Measurements from ENCODE around the gene ZNF304. TPM values are rescaled to one million over a fixed set of nuclear protein-coding genes. Genes with fewer than 3 reads are reported as not detected.

ZNF304 gene
- total RNA-seq, 4 donors from 2014 or later = 0.40 to 4.2 (median 3.5) TPM

DNA sequence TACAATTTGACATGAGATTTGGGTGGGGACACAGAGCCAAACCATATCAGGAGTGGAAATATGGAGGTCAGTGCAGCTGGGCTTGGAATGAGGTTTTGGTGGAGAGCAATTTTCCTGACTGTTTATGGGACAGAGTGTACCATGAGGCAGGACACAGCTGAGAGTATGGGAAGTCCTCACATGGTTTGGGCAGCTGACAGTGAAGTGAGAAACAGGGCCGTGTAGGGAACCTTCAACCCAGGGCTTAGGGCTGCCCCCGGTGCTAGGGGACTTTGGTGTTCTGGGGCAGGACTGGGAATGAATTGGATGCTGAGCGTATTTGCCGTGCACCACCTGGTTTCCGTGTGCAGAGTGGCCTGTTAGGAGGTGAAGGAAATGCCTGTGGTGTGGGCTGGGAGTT lies 44.6 kb downstream of the ZNF304 start:
- H3K27me3 ChIP-seq = no peaks in the 10 kb centered on the region
- in situ Hi-C loops (cut with MboI; ENCODE audit: low pct_ligation_motif_present in 1 of 4, low pct_unique_long_range_greater_than_20kb in 1 of 4, low sequenced_read_pairs in 3 of 4) = no loop called here
- H3K4me3 ChIP-seq = no peak overlapping the region
- no peak for DNase-seq
- peaks cover 0 to 50% (median 19%) of the 10 kb centered on the region in 4 donors for H3K36me3 ChIP-seq
- 80 to 93% methylated on average over 2 to 5 of the region's 5 CpGs for WGBS, 2 donors (ENCODE audit: low coverage in 1 of 2)
- intact Hi-C loops (cut with DNase I; ENCODE audit: low total_unique reads) = no loop called here
- TF ChIP-seq, protein P1, sequence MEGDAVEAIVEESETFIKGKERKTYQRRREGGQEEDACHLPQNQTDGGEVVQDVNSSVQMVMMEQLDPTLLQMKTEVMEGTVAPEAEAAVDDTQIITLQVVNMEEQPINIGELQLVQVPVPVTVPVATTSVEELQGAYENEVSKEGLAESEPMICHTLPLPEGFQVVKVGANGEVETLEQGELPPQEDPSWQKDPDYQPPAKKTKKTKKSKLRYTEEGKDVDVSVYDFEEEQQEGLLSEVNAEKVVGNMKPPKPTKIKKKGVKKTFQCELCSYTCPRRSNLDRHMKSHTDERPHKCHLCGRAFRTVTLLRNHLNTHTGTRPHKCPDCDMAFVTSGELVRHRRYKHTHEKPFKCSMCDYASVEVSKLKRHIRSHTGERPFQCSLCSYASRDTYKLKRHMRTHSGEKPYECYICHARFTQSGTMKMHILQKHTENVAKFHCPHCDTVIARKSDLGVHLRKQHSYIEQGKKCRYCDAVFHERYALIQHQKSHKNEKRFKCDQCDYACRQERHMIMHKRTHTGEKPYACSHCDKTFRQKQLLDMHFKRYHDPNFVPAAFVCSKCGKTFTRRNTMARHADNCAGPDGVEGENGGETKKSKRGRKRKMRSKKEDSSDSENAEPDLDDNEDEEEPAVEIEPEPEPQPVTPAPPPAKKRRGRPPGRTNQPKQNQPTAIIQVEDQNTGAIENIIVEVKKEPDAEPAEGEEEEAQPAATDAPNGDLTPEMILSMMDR (IDR thresholded peaks at IDR 0.05) = no peak
- TF ChIP-seq POLR2A (IDR thresholded peaks at IDR 0.05) = no peak
- TF ChIP-seq EP300 (IDR thresholded peaks at IDR 0.05; ENCODE audit: low read depth) = no peak
- TF ChIP-seq POLR2AphosphoS5 (IDR thresholded peaks at IDR 0.05) = no peak
- H3K9me3 ChIP-seq = peaks cover 16 to 33% of the 10 kb centered on the region in 2 donors
- no peak overlapping the region for H3K27ac ChIP-seq
- H3K4me1 ChIP-seq = peaks cover 0 to 8% (median under 1%) of the 10 kb centered on the region in 4 donors

DNA sequence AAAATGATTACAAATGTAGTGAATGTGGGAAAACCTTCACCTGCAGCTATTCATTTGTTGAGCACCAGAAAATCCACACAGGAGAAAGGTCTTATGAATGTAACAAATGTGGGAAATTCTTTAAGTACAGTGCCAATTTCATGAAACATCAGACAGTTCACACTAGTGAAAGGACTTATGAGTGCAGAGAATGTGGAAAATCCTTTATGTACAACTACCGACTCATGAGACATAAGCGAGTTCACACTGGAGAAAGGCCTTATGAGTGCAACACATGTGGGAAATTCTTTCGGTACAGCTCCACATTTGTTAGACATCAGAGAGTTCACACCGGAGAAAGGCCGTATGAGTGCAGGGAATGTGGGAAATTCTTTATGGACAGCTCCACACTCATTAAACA lies 47.8 kb downstream of the ZNF304 start:
- H3K27ac ChIP-seq = no peak overlapping the region
- no peak for DNase-seq
- H3K9me3 ChIP-seq = peaks cover 16 to 30% of the 10 kb centered on the region in 2 donors
- WGBS, 2 donors (ENCODE audit: low coverage in 1 of 2) = 97 to 98% methylated on average over 5 of the region's 5 CpGs
- intact Hi-C loops (cut with DNase I; ENCODE audit: low total_unique reads) (no loop called here), in situ Hi-C loops (cut with MboI; ENCODE audit: low pct_ligation_motif_present in 1 of 4, low pct_unique_long_range_greater_than_20kb in 1 of 4, low sequenced_read_pairs in 3 of 4) (no loop called here)
- H3K4me1 ChIP-seq = no peaks in the 10 kb centered on the region
- peaks cover 0 to 49% (median 21%) of the 10 kb centered on the region in 4 donors for H3K36me3 ChIP-seq
- no peak overlapping the region for H3K4me3 ChIP-seq
- TF ChIP-seq POLR2A (IDR thresholded peaks at IDR 0.05) (no peak), EP300 (IDR thresholded peaks at IDR 0.05; ENCODE audit: low read depth) (no peak), POLR2AphosphoS5 (IDR thresholded peaks at IDR 0.05) (no peak)
- H3K27me3 ChIP-seq = no peaks in the 10 kb centered on the region

DNA sequence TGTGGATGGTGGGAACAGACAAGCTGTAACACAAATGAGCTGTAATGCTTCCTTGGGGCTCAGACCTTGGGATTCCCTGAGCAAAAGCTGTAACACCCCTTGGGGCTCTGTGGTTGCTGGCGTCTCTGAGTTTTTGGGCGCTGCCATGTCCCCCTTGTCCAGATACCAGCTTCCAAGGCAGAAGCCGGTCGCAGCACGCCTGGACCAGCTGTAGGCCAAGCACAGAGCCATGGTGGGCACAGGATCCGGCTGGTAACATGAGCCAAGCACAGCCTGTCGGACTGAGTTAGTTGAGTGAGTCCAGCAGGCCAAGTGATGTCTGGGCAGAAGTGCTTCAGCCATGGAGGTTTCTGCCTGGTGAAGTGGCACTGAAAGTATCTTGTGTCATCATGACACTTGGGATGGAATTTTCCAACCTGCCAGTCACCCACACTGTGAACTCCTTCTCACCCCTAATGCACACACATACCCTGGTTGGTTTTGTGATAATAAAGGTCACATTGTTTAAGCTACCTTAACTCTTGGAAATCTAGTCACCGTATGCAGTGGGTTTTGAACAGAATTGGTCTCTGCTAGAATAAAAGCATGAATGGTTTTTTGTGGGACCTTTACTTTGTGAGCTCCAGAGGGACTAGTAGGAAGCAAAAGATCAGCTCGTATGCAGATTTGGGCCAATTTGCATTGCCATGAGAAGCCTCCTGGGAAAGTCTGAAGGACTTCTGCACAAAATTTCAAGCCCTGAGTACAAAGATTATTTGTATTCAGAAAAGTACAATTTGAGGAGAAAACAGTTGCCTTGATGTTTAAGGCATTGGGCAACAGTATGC lies 52.9 kb downstream of the ZNF304 start:
- no peak for DNase-seq
- intact Hi-C loops (cut with DNase I; ENCODE audit: low total_unique reads) (no loop called here), in situ Hi-C loops (cut with MboI; ENCODE audit: low pct_ligation_motif_present in 1 of 4, low pct_unique_long_range_greater_than_20kb in 1 of 4, low sequenced_read_pairs in 3 of 4) (no loop called here)
- H3K4me1 ChIP-seq = no peaks in the 10 kb centered on the region
- H3K27ac ChIP-seq = no peak overlapping the region
- peaks cover 0 to 13% of the 10 kb centered on the region in 2 donors for H3K9me3 ChIP-seq
- H3K27me3 ChIP-seq = no peaks in the 10 kb centered on the region
- no peak overlapping the region for H3K4me3 ChIP-seq
- peaks cover 0 to 13% (median 4%) of the 10 kb centered on the region in 4 donors for H3K36me3 ChIP-seq
- 71 to 95% methylated on average over 1 to 9 of the region's 9 CpGs for WGBS, 2 donors (ENCODE audit: low coverage in 1 of 2)
- TF ChIP-seq, protein P1 (IDR thresholded peaks at IDR 0.05) = no peak
- TF ChIP-seq POLR2AphosphoS5 (IDR thresholded peaks at IDR 0.05) (no peak), EP300 (IDR thresholded peaks at IDR 0.05; ENCODE audit: low read depth) (no peak), POLR2A (IDR thresholded peaks at IDR 0.05) (no peak)

DNA sequence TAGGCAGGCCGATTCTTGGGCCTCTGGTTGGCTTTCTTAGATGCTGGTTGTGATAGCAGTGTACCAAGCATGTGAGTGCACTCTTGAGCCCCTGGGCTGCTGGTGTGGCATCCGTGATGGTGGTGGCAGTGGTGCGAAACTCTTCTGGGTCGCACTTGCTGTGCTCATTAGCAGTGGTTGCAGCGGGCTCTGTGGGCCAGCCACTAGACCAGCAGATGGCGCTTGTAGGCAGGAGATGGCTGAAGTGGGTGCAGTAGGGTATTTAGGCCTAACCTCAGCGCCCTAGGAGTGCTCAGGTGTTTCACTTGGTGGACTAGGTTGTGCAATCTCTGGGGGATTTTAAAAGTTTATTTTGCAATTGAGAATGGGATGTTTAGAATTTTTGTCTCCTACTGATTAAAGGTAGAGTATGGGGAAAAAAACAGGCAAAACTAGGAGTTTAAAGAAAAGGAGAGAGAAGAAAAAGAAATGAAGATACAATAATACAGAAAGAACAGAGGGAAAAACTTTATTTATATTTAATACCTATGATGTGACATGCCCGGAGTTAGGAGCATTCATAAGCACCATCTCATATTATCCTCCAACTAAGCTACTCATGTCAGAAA lies 55.5 kb downstream of the ZNF304 start:
- Histone ChIP-seq H3K4me3 (no peak overlapping the region), H3K36me3 (peaks cover 0 to 1% (median 0%) of the 10 kb centered on the region in 4 donors), H3K9me3 (no peaks in the 10 kb centered on the region), H3K4me1 (peaks cover 2 to 7% (median 5%) of the 10 kb centered on the region in 4 donors), H3K27ac (no peak overlapping the region), H3K27me3 (no peaks in the 10 kb centered on the region)
- peak; percentile 54 for DNase-seq
- in situ Hi-C loops (cut with MboI; ENCODE audit: low pct_ligation_motif_present in 1 of 4, low pct_unique_long_range_greater_than_20kb in 1 of 4, low sequenced_read_pairs in 3 of 4) = no loop called here
- no peak for TF ChIP-seq POLR2A (IDR thresholded peaks at IDR 0.05)
- TF ChIP-seq, protein P1 (IDR thresholded peaks at IDR 0.05) = peak; percentile 35 to 50 (median 44)
- TF ChIP-seq EP300 (IDR thresholded peaks at IDR 0.05; ENCODE audit: low read depth) = no peak
- no peak for TF ChIP-seq POLR2AphosphoS5 (IDR thresholded peaks at IDR 0.05)
- intact Hi-C loops (cut with DNase I; ENCODE audit: low total_unique reads) = no loop called here
- WGBS, 2 donors (ENCODE audit: low coverage in 1 of 2) = 30 to 44% methylated on average over 1 to 8 of the region's 8 CpGs

Other genes starting within 250 kb of the ZNF304 start
- not detected for gene USP29, start 231.3 kb upstream of the ZNF304 start, total RNA-seq
- not detected for gene ZIM3, start 206.1 kb upstream of the ZNF304 start, total RNA-seq
- gene DUXA, start 183.8 kb upstream of the ZNF304 start, total RNA-seq = not detected
- gene ZNF264, start 159.8 kb upstream of the ZNF304 start, total RNA-seq = 100 to 1,000 TPM in 1 of 4 donors, 10 to 100 TPM in 3; 24.3 to 166 (median 35.6) TPM
- not detected for gene AURKC, start 120.2 kb upstream of the ZNF304 start, total RNA-seq
- gene ZNF805, start 110.6 kb upstream of the ZNF304 start, total RNA-seq = 10 to 100 TPM; 11.1 to 21.3 (median 14.5) TPM
- gene ZNF460, start 70.8 kb upstream of the ZNF304 start, total RNA-seq = 100 to 1,000 TPM in 1 of 4 donors, 10 to 100 TPM in 3; 44.4 to 191 (median 74.6) TPM
- gene ZNF543, start 30.8 kb upstream of the ZNF304 start, total RNA-seq = 1 to 10 TPM; 1.4 to 9.7 (median 4.3) TPM
- gene TRAPPC2B, start 12.3 kb downstream of the ZNF304 start, total RNA-seq = 10 to 100 TPM in 1 of 4 donors, 1 to 10 TPM in 1, not detected in 2; 8.3 to 12.5 TPM
- 1 to 10 TPM in 2 of 4 donors, under 1 TPM in 1, not detected in 1; 0.60 to 1.3 (median 1.2) TPM for gene ZNF547, start 12.3 kb downstream of the ZNF304 start, total RNA-seq
- 10 to 100 TPM in 2 of 4 donors, 1 to 10 TPM in 2; 4.2 to 13.1 (median 8.2) TPM for gene ZNF548, start 38.6 kb downstream of the ZNF304 start, total RNA-seq
- 10 to 100 TPM; 10.6 to 53.1 (median 13.2) TPM for gene ZNF17, start 59.9 kb downstream of the ZNF304 start, total RNA-seq
- gene ZNF749, start 84.1 kb downstream of the ZNF304 start, total RNA-seq = 10 to 100 TPM in 2 of 4 donors, 1 to 10 TPM in 1, under 1 TPM in 1; 0.75 to 19.1 (median 7.1) TPM
- gene VN1R1, start 105.9 kb downstream of the ZNF304 start, total RNA-seq = 10 to 100 TPM in 1 of 4 donors, under 1 TPM in 1, not detected in 2; 0.14 to 13.8 TPM
- gene ZNF772, start 126.3 kb downstream of the ZNF304 start, total RNA-seq = 10 to 100 TPM in 1 of 4 donors, 1 to 10 TPM in 2, under 1 TPM in 1; 0.75 to 25.9 (median 6.0) TPM
- 1 to 10 TPM; 1.6 to 6.8 (median 5.1) TPM for gene ZNF419, start 136.5 kb downstream of the ZNF304 start, total RNA-seq
- 10 to 100 TPM in 1 of 4 donors, 1 to 10 TPM in 3; 4.5 to 11.0 (median 5.9) TPM for gene ZNF773, start 148.7 kb downstream of the ZNF304 start, total RNA-seq
- gene ZNF549, start 176.1 kb downstream of the ZNF304 start, total RNA-seq = 1 to 10 TPM; 1.9 to 5.2 (median 4.8) TPM
- 10 to 100 TPM in 1 of 4 donors, 1 to 10 TPM in 3; 3.4 to 41.1 (median 5.5) TPM for gene ZNF550, start 208.6 kb downstream of the ZNF304 start, total RNA-seq
- gene ZNF416, start 227.6 kb downstream of the ZNF304 start, total RNA-seq = 10 to 100 TPM in 1 of 4 donors, 1 to 10 TPM in 3; 2.2 to 17.6 (median 3.0) TPM
- gene ZIK1, start 232.9 kb downstream of the ZNF304 start, total RNA-seq = 1 to 10 TPM in 3 of 4 donors, under 1 TPM in 1; 0.40 to 3.3 (median 1.2) TPM
- 1 to 10 TPM in 2 of 4 donors, not detected in 2; 2.4 to 4.4 TPM for gene ZNF530, start 248.6 kb downstream of the ZNF304 start, total RNA-seq

Measured in transverse colon (tissue), 4 donors.